Measurements from ENCODE around the gene SOBP.

DNA sequence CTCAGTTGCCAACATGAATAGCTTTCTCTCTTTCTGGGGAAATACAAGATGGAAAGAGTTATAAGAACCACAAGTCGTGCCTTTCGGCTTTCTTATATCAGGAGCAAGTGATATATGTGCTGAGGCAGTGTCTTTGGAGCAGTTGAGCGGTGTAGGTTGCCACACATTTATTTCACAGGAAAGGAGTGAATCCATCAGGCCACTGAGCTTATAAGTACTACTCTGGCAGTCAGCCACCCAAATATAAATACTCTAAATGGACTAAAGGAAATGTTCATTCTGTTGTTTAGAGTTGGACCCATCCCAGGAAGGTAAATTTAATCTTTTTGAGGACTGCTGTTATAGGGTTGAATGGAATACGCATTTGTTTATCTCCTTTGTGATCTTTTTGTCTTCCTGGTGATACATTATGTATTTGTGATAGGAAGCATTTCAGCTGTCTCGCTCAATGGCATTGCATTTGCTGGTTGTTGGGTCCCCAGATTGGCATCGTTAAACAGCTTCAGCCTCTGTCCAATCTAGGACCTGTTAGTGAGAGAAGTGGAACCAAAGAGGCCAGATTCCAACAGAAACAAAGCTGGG, 139.7 kb downstream of the SOBP start:
- TF ChIP-seq POLR2A (IDR thresholded peaks at IDR 0.05), result no peak
- TF ChIP-seq, protein P1, sequence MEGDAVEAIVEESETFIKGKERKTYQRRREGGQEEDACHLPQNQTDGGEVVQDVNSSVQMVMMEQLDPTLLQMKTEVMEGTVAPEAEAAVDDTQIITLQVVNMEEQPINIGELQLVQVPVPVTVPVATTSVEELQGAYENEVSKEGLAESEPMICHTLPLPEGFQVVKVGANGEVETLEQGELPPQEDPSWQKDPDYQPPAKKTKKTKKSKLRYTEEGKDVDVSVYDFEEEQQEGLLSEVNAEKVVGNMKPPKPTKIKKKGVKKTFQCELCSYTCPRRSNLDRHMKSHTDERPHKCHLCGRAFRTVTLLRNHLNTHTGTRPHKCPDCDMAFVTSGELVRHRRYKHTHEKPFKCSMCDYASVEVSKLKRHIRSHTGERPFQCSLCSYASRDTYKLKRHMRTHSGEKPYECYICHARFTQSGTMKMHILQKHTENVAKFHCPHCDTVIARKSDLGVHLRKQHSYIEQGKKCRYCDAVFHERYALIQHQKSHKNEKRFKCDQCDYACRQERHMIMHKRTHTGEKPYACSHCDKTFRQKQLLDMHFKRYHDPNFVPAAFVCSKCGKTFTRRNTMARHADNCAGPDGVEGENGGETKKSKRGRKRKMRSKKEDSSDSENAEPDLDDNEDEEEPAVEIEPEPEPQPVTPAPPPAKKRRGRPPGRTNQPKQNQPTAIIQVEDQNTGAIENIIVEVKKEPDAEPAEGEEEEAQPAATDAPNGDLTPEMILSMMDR (IDR thresholded peaks at IDR 0.05), result no peak
